Endothelial cell of umbilical vein (primary cell): ENCODE measurements around the gene FAM161B.

Experiments
- CTCF ChIP-seq, 2 donors: IDR thresholded peaks; 1 replicate in 1 of 2; 2 replicates in 1 of 2; pipeline ENCODE4 v1.5.1; 2011; ENCODE audit warnings: low read length in 2 of 2, mild to moderate bottlenecking in 2 of 2, moderate library complexity in 2 of 2, control low read depth in 1 of 2, inconsistent platforms in 1 of 2, low read depth in 1 of 2; ENCODE audit not compliant: insufficient read depth in 1 of 2; ENCODE audit errors: extremely low read depth in 1 of 2
- EZH2 ChIP-seq: IDR thresholded peaks from 2 replicates; pipeline ENCODE4 v1.6.1; 2012; ENCODE audit warnings: borderline replicate concordance, low read depth, mild to moderate bottlenecking, moderate library complexity, low read length, inconsistent platforms; ENCODE audit not compliant: severe bottlenecking
- GATA2 ChIP-seq: IDR thresholded peaks from 2 replicates; pipeline ENCODE4 v1.7.0; 2011; ENCODE audit warnings: low read depth, mild to moderate bottlenecking, moderate library complexity, mixed read lengths, low read length; ENCODE audit not compliant: insufficient read length, insufficient read depth
- JUN ChIP-seq: IDR thresholded peaks from 2 replicates; pipeline ENCODE4 v1.6.1; 2011; ENCODE audit warnings: borderline replicate concordance, low read depth; ENCODE audit not compliant: insufficient read length, insufficient read depth
- MYC ChIP-seq: IDR thresholded peaks from one replicate; pipeline ENCODE4 v1.6.1; 2011; ENCODE audit warnings: mild to moderate bottlenecking, low read depth, low read length
- POLR2A ChIP-seq: IDR thresholded peaks from 2 replicates; pipeline ENCODE4 v1.6.1; 2012; ENCODE audit warnings: low read depth, mild to moderate bottlenecking, control low read depth, low read length
- POLR2AphosphoS5 ChIP-seq: IDR thresholded peaks from 2 replicates; pipeline ENCODE4 v1.6.1; 2012; ENCODE audit warnings: low read depth, mild to moderate bottlenecking, control low read depth, low read length, moderate library complexity; ENCODE audit not compliant: insufficient read depth
- TF ChIP-seq, protein P1 (sequence below): IDR thresholded peaks from 2 replicates; pipeline ENCODE4 v1.6.1; 2011; ENCODE audit not compliant: insufficient read depth, insufficient read length

DNA sequence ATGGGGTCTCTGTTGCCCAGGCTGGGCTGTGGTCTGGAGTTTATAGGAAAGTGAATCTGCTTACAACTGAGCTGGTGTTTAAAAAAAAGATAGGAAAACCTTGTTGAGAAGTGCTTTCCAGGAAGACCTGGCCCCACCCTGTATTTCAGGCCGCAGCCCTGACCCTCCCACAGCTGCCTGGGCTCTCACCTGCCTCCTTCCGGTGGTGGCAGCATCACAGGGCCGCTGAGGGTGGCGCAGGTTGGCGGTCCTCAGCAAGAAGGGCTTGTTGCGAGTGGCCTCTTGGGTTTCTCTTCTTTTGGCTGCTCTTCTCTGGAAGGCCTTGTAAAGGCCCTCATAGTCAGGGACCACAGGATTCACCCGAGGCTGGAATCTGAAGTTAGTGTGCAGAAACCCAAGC lies 7.7 kb downstream of the FAM161B start:
- TF ChIP-seq, protein P1, sequence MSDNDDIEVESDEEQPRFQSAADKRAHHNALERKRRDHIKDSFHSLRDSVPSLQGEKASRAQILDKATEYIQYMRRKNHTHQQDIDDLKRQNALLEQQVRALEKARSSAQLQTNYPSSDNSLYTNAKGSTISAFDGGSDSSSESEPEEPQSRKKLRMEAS = no peak
- TF ChIP-seq CTCF (IDR thresholded peaks at IDR 0.05; ENCODE audit: extremely low read depth in 1 of 2, insufficient read depth in 1 of 2, low read depth in 1 of 2, low read length in 2 of 2) = no peak
- no peak for TF ChIP-seq MYC
- no peak for TF ChIP-seq EZH2
- no peak for TF ChIP-seq POLR2A
- TF ChIP-seq JUN = no peak
- TF ChIP-seq POLR2AphosphoS5 = no peak
- no peak for TF ChIP-seq GATA2
